Loucy (cell line): ENCODE results near the gene ZNF423.

Experiments used
- H2AFZ ChIP-seq: fragments of 200-600 bp; sonication (generic); 2 replicates; pipeline ENCODE4 v1.6.0; 2016; ENCODE audit warnings: antibody characterized with exemption, mild to moderate bottlenecking, low read length, moderate library complexity
- H3F3A ChIP-seq: fragments of 200-600 bp; 2 replicates; pipeline ENCODE4 v1.6.0; 2016; ENCODE audit warnings: antibody characterized with exemption, low read depth, mild to moderate bottlenecking
- H3K27me3 ChIP-seq: fragments of 200-600 bp; sonication (generic); 2 replicates; pipeline ENCODE4 v1.6.1; 2014; ENCODE audit warnings: low read length, mild to moderate bottlenecking; ENCODE audit not compliant: insufficient read depth, poor library complexity, severe bottlenecking
- H3K36me3 ChIP-seq: fragments of 200-600 bp; sonication (generic); 2 replicates; pipeline ENCODE4 v1.6.1; 2016; ENCODE audit warnings: low read length; ENCODE audit not compliant: insufficient read depth
- H3K4me1 ChIP-seq: fragments of 200-600 bp; sonication (generic); 2 replicates; pipeline ENCODE4 v1.5.1; 2014; ENCODE audit warnings: low read length, mild to moderate bottlenecking; ENCODE audit not compliant: insufficient read depth, poor library complexity, severe bottlenecking
- H3K4me2 ChIP-seq: fragments of 200-600 bp; sonication (generic); 2 replicates; pipeline ENCODE4 v1.6.0; 2014; ENCODE audit warnings: antibody characterized with exemption, low read length, low read depth, mild to moderate bottlenecking; ENCODE audit not compliant: poor library complexity, severe bottlenecking
- H3K4me3 ChIP-seq: fragments of 200-600 bp; sonication (generic); 2 replicates; pipeline ENCODE4 v1.5.1; 2014; ENCODE audit warnings: low read length, mild to moderate bottlenecking, mixed read lengths; ENCODE audit not compliant: poor library complexity, severe bottlenecking
- H3K79me2 ChIP-seq: fragments of 200-600 bp; sonication (generic); 2 replicates; pipeline ENCODE4 v1.6.1; 2014; ENCODE audit warnings: low read length; ENCODE audit not compliant: insufficient read depth
- H3K9ac ChIP-seq: fragments of 200-600 bp; sonication (generic); 2 replicates; pipeline ENCODE4 v1.6.0; 2014; ENCODE audit warnings: mild to moderate bottlenecking, low read depth, low read length, moderate library complexity; ENCODE audit not compliant: poor library complexity, severe bottlenecking
- H3K9me2 ChIP-seq: fragments of 200-600 bp; sonication (generic); replicated peaks from 2 replicates; pipeline ENCODE4 v1.6.1; 2016; ENCODE audit warnings: low read depth, low read length, mixed read lengths
- H3K9me3 ChIP-seq: fragments of 200-600 bp; sonication (generic); 2 replicates; pipeline ENCODE4 v1.6.1; 2014; ENCODE audit warnings: mild to moderate bottlenecking, antibody characterized with exemption, low read length, low read depth; ENCODE audit not compliant: insufficient read depth
- H4K20me1 ChIP-seq: fragments of 200-600 bp; sonication (generic); 2 replicates; pipeline ENCODE4 v1.6.0; 2014; ENCODE audit warnings: antibody characterized with exemption, low read length, mild to moderate bottlenecking; ENCODE audit not compliant: insufficient read depth, poor library complexity, severe bottlenecking
- EZH2phosphoT487 ChIP-seq: fragments of 200-600 bp; IDR thresholded peaks from 2 replicates; pipeline ENCODE4 v1.6.1; 2018; ENCODE audit warnings: antibody characterized with exemption, mild to moderate bottlenecking, moderate library complexity, borderline replicate concordance
- TF ChIP-seq, protein P1 (sequence below): fragments of 200-600 bp; sonication (generic); conservative IDR thresholded peaks from 2 replicates; pipeline ENCODE4 v1.5.1; 2014; ENCODE audit warnings: mild to moderate bottlenecking, antibody characterized with exemption, low read length

The ZNF423 gene

DNA sequence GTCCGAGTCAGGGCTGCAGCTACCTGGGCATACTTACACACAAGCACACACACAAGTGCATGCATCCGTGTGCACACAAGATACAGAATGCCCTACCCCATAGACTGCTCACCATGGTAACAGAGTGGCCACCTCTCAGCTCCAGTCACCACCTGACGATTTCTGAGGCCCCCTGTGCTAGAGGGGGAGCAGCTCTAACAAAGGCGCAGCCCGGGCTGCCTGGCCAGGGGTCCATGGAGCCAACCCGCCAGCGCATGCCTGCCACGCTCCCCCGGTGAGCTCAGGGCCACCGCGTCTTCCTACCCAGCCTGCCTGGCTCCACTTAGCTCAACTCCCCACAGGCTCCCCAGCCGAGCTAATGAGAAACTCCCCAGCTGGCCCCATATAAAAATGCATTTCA, 75.5 kb downstream of the ZNF423 start:
- Histone ChIP-seq H4K20me1 (no peaks in the 10 kb centered on the region), H3K9me2 (no peaks in the 10 kb centered on the region), H3K36me3 (no peaks in the 10 kb centered on the region), H3F3A (no peaks in the 10 kb centered on the region), H2AFZ (no peak overlapping the region), H3K4me1 (peaks cover 5% of the 10 kb centered on the region), H3K4me3 (no peak overlapping the region), H3K9ac (no peak overlapping the region), H3K9me3 (no peaks in the 10 kb centered on the region), H3K27me3 (no peaks in the 10 kb centered on the region), H3K4me2 (no peak overlapping the region), H3K79me2 (no peaks in the 10 kb centered on the region)
- TF ChIP-seq, protein P1, sequence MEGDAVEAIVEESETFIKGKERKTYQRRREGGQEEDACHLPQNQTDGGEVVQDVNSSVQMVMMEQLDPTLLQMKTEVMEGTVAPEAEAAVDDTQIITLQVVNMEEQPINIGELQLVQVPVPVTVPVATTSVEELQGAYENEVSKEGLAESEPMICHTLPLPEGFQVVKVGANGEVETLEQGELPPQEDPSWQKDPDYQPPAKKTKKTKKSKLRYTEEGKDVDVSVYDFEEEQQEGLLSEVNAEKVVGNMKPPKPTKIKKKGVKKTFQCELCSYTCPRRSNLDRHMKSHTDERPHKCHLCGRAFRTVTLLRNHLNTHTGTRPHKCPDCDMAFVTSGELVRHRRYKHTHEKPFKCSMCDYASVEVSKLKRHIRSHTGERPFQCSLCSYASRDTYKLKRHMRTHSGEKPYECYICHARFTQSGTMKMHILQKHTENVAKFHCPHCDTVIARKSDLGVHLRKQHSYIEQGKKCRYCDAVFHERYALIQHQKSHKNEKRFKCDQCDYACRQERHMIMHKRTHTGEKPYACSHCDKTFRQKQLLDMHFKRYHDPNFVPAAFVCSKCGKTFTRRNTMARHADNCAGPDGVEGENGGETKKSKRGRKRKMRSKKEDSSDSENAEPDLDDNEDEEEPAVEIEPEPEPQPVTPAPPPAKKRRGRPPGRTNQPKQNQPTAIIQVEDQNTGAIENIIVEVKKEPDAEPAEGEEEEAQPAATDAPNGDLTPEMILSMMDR, result no peak
- TF ChIP-seq EZH2phosphoT487, result no peak

DNA sequence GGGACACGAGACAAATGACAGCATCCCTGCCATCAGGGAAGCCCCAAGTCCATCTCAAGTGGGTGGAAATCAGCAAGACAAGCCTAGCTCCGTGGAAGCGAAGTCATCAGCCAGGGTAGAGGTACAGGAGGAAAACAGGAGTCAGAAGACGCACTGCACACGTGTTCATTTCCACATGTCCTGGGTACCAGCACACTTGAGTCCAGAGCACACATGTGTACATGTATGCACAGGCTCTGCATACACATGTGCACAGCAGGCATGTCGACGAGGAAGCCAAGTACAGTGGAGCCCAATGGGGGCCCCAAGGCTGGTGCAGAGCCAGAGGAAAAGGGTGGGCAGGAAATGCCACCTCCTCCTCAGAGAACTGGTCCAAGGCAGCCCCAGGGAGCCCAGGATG, 75.9 kb downstream of the ZNF423 start:
- no peak for TF ChIP-seq EZH2phosphoT487
- TF ChIP-seq, protein P1, result no peak
- Histone ChIP-seq H3K4me2 (no peak overlapping the region), H3F3A (no peaks in the 10 kb centered on the region), H3K9ac (no peak overlapping the region), H3K79me2 (no peaks in the 10 kb centered on the region), H3K4me1 (peaks cover 5% of the 10 kb centered on the region), H4K20me1 (no peaks in the 10 kb centered on the region), H3K4me3 (no peak overlapping the region), H3K27me3 (no peaks in the 10 kb centered on the region), H3K36me3 (no peaks in the 10 kb centered on the region), H3K9me2 (no peaks in the 10 kb centered on the region), H2AFZ (no peak overlapping the region), H3K9me3 (no peaks in the 10 kb centered on the region)

DNA sequence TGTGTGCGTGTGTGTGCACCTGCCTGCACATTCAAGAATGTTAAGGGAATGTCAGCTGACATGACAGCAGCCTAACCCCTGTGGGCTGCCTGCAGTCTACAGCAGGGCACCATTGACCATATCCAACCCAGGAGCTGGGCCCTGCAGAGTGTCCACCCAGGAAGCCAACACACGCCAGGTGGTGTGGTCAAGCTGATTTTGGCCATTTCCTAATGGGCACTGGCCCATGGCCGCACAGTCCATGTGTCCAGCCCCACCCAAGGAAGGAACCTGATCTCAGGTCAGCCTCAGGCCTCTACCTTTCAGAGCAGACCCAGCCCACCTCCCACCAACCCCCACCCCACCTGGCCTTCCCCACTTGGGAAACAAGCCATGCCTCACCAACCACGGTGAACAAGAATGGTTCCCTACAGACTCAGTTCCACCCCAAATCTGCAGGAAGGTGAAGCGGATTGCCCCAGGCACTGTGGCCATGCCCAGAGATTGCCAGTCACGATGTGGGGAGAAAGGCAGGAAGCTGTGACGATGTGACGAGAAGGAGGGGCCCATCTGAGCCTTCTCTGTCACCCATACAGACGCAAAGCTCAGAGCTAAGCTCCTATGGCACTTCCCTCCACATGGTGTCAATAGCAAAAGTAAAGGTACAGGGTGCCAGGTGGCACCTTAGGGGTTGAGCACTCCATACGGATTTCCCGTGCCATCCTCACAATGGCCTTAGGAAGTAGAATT, 77.5 kb downstream of the ZNF423 start:
- H3K36me3 ChIP-seq, result no peaks in the 10 kb centered on the region

More for the DNA sequence above, 77.5 kb downstream of the ZNF423 start:
- H3K4me1 ChIP-seq, result peaks cover 5% of the 10 kb centered on the region
- no peaks in the 10 kb centered on the region for H3K27me3 ChIP-seq
- no peaks in the 10 kb centered on the region for H3F3A ChIP-seq
- H3K9me2 ChIP-seq, result no peaks in the 10 kb centered on the region
- TF ChIP-seq EZH2phosphoT487, result no peak
- TF ChIP-seq, protein P1, result no peak
- no peak overlapping the region for H3K9ac ChIP-seq
- no peaks in the 10 kb centered on the region for H3K9me3 ChIP-seq
- H3K79me2 ChIP-seq, result no peaks in the 10 kb centered on the region
- H2AFZ ChIP-seq, result no peak overlapping the region
- H4K20me1 ChIP-seq, result no peaks in the 10 kb centered on the region
- no peak overlapping the region for H3K4me2 ChIP-seq
- H3K4me3 ChIP-seq, result no peak overlapping the region
